Gastrocnemius medialis (tissue), 4 donors: ENCODE measurements around the gene PLA2G2D. TPM values are rescaled to one million over a fixed set of nuclear protein-coding genes. Genes with fewer than 3 reads are reported as not detected.

ENCODE experiments used
- ATAC-seq, 2 donors: fragments of 150-250 bp; one replicate each; pipeline ENCODE4 v1.9.1; 2016
- DNase-seq, 2 donors: peaks; one replicate each; pipeline ENCODE4 v3.0.0-alpha.2; 2019
- H3K27ac ChIP-seq, 4 donors: fragments of 200-600 bp; sonication (generic); 1 replicate in 1 of 4; 2 replicates in 3 of 4; pipeline ENCODE4 v1.5.1; 2016 to 2018; ENCODE audit warnings: mild to moderate bottlenecking in 2 of 4, moderate library complexity in 1 of 4
- H3K27me3 ChIP-seq, 3 donors: fragments of 200-600 bp; sonication (generic) in 2 of 3; 1 replicate in 1 of 3; 2 replicates in 2 of 3; pipeline versions ENCODE4 v1.5.1 to v1.6.0; 2016 to 2019; ENCODE audit warnings: mild to moderate bottlenecking in 1 of 3, moderate library complexity in 1 of 3
- H3K36me3 ChIP-seq, 2 donors: fragments of 200-600 bp; sonication (generic) in 1 of 2; one replicate each; pipeline ENCODE4 v1.5.1; 2017 to 2018
- H3K4me1 ChIP-seq, 2 donors: fragments of 200-600 bp; sonication (generic) in 1 of 2; one replicate each; pipeline ENCODE4 v1.5.1; 2016 to 2017; ENCODE audit warnings: mild to moderate bottlenecking in 2 of 2
- H3K4me3 ChIP-seq, 4 donors: fragments of 200-600 bp; sonication (generic) in 3 of 4; 1 replicate in 1 of 4; 2 replicates in 3 of 4; pipeline ENCODE4 v1.5.1; 2016 to 2019; ENCODE audit warnings: mild to moderate bottlenecking in 2 of 4
- H3K9me3 ChIP-seq, 3 donors: fragments of 200-600 bp; sonication (generic) in 2 of 3; 1 replicate in 1 of 3; 2 replicates in 2 of 3; pipeline ENCODE4 v1.5.1; 2016 to 2019
- CTCF ChIP-seq, 5 experiments: fragments of 450-650 bp in 3 of 5; fragments of 200-600 bp in 2 of 5; sonication (generic) in 2 of 5; IDR thresholded peaks in 4 of 5; conservative IDR thresholded peaks in 1 of 5; 1 replicate in 4 of 5; 2 replicates in 1 of 5; pipeline ENCODE4 v1.5.1; 2016 to 2019; ENCODE audit warnings: antibody characterized with exemption in 5 of 5, mild to moderate bottlenecking in 3 of 5, moderate library complexity in 3 of 5
- POLR2A ChIP-seq, 2 donors: fragments of 450-650 bp; IDR thresholded peaks; one replicate each; pipeline ENCODE4 v1.6.1; 2017; ENCODE audit warnings: antibody characterized with exemption in 2 of 2, mild to moderate bottlenecking in 2 of 2, moderate library complexity in 2 of 2
- in situ Hi-C, 4 donors: fragments of 200-750 bp; cut with MboI; loops; one replicate each; pipeline versions ENCODE4 v1.15.0 to v1.8.0; 2017; ENCODE audit warnings: low sequenced_read_pairs in 4 of 4
- intact Hi-C: fragments of 100-400 bp; cut with DNase I; formaldehyde crosslinking; loops from one replicate; pipeline ENCODE4 v1.15.1; 2023; ENCODE audit warnings: low total_unique reads
- total RNA-seq, 4 donors: library from RNA; depleted of rRNA; stranded (reverse); fragments of >200 nt; gene quantifications; one replicate each; pipeline versions ENCODE4 v1.1.0 to v1.2.3, GENCODE V29; 2016

Gene PLA2G2D
- total RNA-seq, 4 donors from 2014 or later = not detected

GRCh38 chr1:20080441-20081352 lies 38.6 kb downstream of the PLA2G2D start:
- H3K36me3 ChIP-seq = no peaks in the 10 kb centered on the region
- intact Hi-C loops = no loop called here
- no peak overlapping the region for H3K27ac ChIP-seq
- no peak for DNase-seq
- H3K9me3 ChIP-seq = no peaks in the 10 kb centered on the region
- peaks cover 3 to 14% (median 9%) of the 10 kb centered on the region in 3 donors for H3K27me3 ChIP-seq
- in situ Hi-C loops = no loop called here
- TF ChIP-seq CTCF (IDR thresholded peaks at IDR 0.05 in 4 of 5, conservative IDR thresholded peaks at IDR 0.05 in 1 of 5) (no peak), POLR2A (IDR thresholded peaks at IDR 0.05) (no peak)
- no peak for ATAC-seq
- H3K4me3 ChIP-seq = no peak overlapping the region
- no peaks in the 10 kb centered on the region for H3K4me1 ChIP-seq

GRCh38 chr1:20079661-20080305 lies 39.6 kb downstream of the PLA2G2D start:
- H3K27ac ChIP-seq = no peak overlapping the region
- DNase-seq (no peak), ATAC-seq (no peak)
- no peak overlapping the region for H3K4me3 ChIP-seq
- no peaks in the 10 kb centered on the region for H3K4me1 ChIP-seq
- H3K36me3 ChIP-seq = no peaks in the 10 kb centered on the region
- peaks cover 3 to 14% (median 9%) of the 10 kb centered on the region in 3 donors for H3K27me3 ChIP-seq
- no peak for TF ChIP-seq CTCF (IDR thresholded peaks at IDR 0.05 in 4 of 5, conservative IDR thresholded peaks at IDR 0.05 in 1 of 5)
- in situ Hi-C loops (no loop called here), intact Hi-C loops (no loop called here)
- no peaks in the 10 kb centered on the region for H3K9me3 ChIP-seq

- Histone ChIP-seq H3K27ac (no peak overlapping the region), H3K36me3 (no peaks in the 10 kb centered on the region), H3K4me1 (no peaks in the 10 kb centered on the region), H3K27me3 (peaks cover 3 to 14% (median 9%) of the 10 kb centered on the region in 3 donors), H3K9me3 (no peaks in the 10 kb centered on the region), H3K4me3 (no peak overlapping the region)
- no peak for TF ChIP-seq CTCF (IDR thresholded peaks at IDR 0.05 in 4 of 5, conservative IDR thresholded peaks at IDR 0.05 in 1 of 5)
- no peak for TF ChIP-seq POLR2A (IDR thresholded peaks at IDR 0.05)
- intact Hi-C loops = no loop called here
- in situ Hi-C loops = no loop called here
- no peak for ATAC-seq
- DNase-seq = no peak
These were observed 40.6 kb downstream of the PLA2G2D start for GRCh38 chr1:20078711-20079110.

- no peak overlapping the region for H3K27ac ChIP-seq
These were observed 41.1 kb downstream of the PLA2G2D start for GRCh38 chr1:20078171-20078651.

More at GRCh38 chr1:20078171-20078651, 41.1 kb downstream of the PLA2G2D start:
- no peaks in the 10 kb centered on the region for H3K9me3 ChIP-seq
- no peaks in the 10 kb centered on the region for H3K36me3 ChIP-seq
- in situ Hi-C loops (no loop called here), intact Hi-C loops (no loop called here)
- DNase-seq = no peak
- no peak for ATAC-seq
- H3K27me3 ChIP-seq = peaks cover 3 to 14% (median 9%) of the 10 kb centered on the region in 3 donors
- no peak for TF ChIP-seq CTCF (IDR thresholded peaks at IDR 0.05 in 4 of 5, conservative IDR thresholded peaks at IDR 0.05 in 1 of 5)
- TF ChIP-seq POLR2A (IDR thresholded peaks at IDR 0.05) = no peak
- no peaks in the 10 kb centered on the region for H3K4me1 ChIP-seq
- H3K4me3 ChIP-seq = no peak overlapping the region
